ENCODE measurements around the gene ERBB4.
"Not testable (repeated sequence)": the region's sequence is repeated elsewhere in the genome, so short reads cannot be mapped to it uniquely, and the experiment has no call there.

Gene ERBB4

GRCh38 chr2:212528106-212528856 is 10.3 kb downstream of the ERBB4 start:
- no peak for DNase-seq

GRCh38 chr2:212526059-212526458 is 12.5 kb downstream of the ERBB4 start:
- DNase-seq, result no peak

GRCh38 chr2:212523756-212524155 is 14.8 kb downstream of the ERBB4 start:
- DNase-seq, result no peak

- no peak for DNase-seq
These were observed 18.3 kb downstream of the ERBB4 start for GRCh38 chr2:212520340-212520739.

GRCh38 chr2:212517693-212518092 is 20.9 kb downstream of the ERBB4 start:
- no peak for DNase-seq

GRCh38 chr2:212505586-212505985 is 33.0 kb downstream of the ERBB4 start:
- no peak for DNase-seq

GRCh38 chr2:212495046-212495445 is 43.6 kb downstream of the ERBB4 start:
- no peak for DNase-seq

GRCh38 chr2:212494418-212495020 is 44.1 kb downstream of the ERBB4 start:
- DNase-seq, result no peak

- no peak for DNase-seq
These were observed 48.8 kb downstream of the ERBB4 start for GRCh38 chr2:212489719-212490346.

GRCh38 chr2:212488611-212489010 is 50.0 kb downstream of the ERBB4 start:
- no peak for DNase-seq

GRCh38 chr2:212484563-212485080 is 54.0 kb downstream of the ERBB4 start:
- no peak for DNase-seq

- DNase-seq, result no peak
These were observed 58.2 kb downstream of the ERBB4 start for GRCh38 chr2:212480447-212480846.

GRCh38 chr2:212477571-212477970 is 61.0 kb downstream of the ERBB4 start:
- DNase-seq, result no peak

GRCh38 chr2:212473211-212473610 is 65.4 kb downstream of the ERBB4 start:
- DNase-seq, result no peak

- not testable (repeated sequence) for DNase-seq
These were observed 71.1 kb downstream of the ERBB4 start for GRCh38 chr2:212467551-212467950.

GRCh38 chr2:212465456-212465855 is 73.1 kb downstream of the ERBB4 start:
- no peak for DNase-seq

GRCh38 chr2:212461708-212462107 is 76.9 kb downstream of the ERBB4 start:
- not testable (repeated sequence) for DNase-seq

- DNase-seq, result no peak
These were observed 84.5 kb downstream of the ERBB4 start for GRCh38 chr2:212454149-212454548.

GRCh38 chr2:212451786-212452231 is 86.8 kb downstream of the ERBB4 start:
- no peak for DNase-seq

- DNase-seq, result no peak
These were observed 89.9 kb downstream of the ERBB4 start for GRCh38 chr2:212448698-212449097.

- no peak for DNase-seq
These were observed 96.8 kb downstream of the ERBB4 start for GRCh38 chr2:212441821-212442220.

- DNase-seq, result no peak
These were observed 97.5 kb downstream of the ERBB4 start for GRCh38 chr2:212441141-212441540.

GRCh38 chr2:212428681-212429478 is 109.7 kb downstream of the ERBB4 start:
- no peak for DNase-seq

Data from left hindlimb (tissue), 1 donor.